HG03442 (cell line): ENCODE measurements around the gene DUOXA1.
"Not testable (repeated sequence)": the region's sequence is repeated elsewhere in the genome, so short reads cannot be mapped to it uniquely, and the experiment has no call there.

Experiments
- ATAC-seq: cut with Tn5 transposase; IDR thresholded peaks from one replicate; pipeline ENCODE4 v1.9.1; 2021; ENCODE audit warnings: mild to moderate bottlenecking, moderate library complexity; ENCODE audit not compliant: unreplicated experiment

The DUOXA1 gene

DNA sequence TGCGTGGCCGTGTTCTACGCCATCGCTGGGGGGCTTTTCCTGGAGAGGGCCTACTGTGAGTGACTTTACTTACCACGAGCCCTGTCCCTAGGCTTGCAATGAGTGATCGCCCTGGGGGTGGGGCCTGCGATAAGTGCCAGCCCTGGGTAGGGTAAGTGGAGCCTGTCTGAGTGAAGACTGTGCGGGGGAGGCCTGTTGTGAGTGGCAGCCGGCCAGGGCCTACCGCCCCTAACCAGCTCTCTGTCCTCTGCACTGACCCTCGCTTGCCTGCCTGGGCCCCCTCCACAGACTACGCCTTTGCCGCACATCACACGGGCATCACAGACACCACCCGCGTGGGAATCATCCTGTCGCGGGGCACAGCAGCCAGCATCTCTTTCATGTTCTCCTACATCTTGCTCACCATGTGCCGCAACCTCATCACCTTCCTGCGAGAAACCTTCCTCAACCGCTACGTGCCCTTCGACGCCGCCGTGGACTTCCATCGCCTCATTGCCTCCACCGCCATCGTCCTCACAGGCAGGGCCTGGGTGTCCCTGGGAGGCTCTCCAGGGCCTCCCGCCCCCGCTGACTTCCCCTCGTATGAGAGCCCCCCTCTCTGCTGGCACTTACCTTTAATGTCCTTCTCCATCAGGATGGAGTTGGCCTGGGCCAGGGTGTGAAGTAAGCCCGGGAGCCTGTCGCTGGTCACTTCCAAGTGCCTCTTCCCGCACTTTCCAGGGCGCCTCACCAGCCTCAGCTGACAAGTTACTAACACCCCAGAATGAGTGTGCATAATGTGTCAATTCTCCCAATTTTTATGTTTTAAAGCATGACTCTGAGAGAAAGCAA, 22.5 kb upstream of the DUOXA1 start:
- no peak for ATAC-seq

DNA sequence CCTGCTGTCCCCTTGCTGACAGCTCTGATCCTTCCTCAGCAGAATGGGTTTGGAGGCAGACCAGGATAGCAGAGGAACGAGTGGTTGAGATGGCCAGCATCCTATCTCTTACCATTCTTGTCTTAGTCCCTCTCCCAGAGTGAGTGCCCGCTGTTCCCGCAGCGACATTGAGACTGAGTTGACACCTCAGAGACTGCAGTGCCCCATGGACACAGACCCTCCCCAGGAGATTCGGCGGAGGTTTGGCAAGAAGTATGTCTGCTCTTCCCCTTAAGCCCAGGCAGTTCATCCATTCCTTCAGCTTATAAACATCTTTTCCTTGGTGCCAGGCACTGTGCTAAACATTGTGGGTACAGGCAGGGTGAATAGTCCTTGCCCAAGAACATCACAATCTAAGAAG, 21.3 kb upstream of the DUOXA1 start:
- no peak for ATAC-seq

- no peak for ATAC-seq
Measured at GRCh38 chr15:45150481-45150880, 20.8 kb upstream of the DUOXA1 start.

GRCh38 chr15:45149060-45149459, 19.4 kb upstream of the DUOXA1 start:
- ATAC-seq = no peak

DNA sequence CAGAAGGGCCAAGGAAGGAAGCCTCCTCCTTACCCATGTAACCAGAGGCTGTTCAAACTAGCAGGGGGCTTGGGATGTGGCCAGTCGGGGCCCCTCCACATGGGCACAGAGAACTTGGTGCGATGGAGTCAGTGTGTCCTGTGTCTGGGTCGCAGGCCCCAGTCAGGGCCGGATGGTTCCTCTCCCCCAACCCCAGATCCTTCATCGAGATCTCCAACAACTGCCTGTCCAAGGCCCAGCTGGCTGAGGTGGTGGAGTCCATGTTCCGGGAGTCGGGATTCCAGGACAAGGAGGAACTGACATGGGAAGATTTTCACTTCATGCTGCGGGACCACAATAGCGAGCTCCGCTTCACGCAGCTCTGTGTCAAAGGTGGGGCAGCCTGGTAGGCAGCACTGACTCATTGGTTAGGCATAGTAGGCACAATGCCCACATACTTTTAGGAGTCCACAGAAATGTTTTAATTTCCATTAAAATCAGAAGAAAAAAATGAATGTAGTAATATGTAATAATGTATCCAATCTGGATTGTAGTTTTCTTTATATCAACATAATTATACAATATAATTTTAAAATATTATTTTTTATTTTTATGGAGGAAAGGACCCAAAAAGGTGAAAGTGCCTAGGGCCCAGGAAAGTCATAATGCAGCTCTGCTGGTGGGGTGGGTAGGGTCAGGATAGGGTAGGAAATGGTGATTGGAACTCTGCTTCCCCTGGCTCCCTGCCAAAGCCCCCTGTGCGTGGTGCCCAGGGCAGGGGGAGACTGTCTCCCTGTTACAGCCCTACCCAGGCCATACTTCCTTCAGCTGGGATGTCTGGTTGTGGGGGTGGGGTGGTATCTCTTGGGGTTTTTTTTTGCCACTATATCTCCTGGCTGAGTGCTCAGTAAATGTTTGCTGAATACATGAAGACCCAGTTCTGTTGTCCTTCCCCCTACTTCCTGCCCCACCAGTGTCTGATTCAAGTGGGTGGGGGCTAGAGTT, 18.7 kb upstream of the DUOXA1 start:
- no peak for ATAC-seq

- no peak for ATAC-seq
Measured at GRCh38 chr15:45147606-45148005, 17.9 kb upstream of the DUOXA1 start.

DNA sequence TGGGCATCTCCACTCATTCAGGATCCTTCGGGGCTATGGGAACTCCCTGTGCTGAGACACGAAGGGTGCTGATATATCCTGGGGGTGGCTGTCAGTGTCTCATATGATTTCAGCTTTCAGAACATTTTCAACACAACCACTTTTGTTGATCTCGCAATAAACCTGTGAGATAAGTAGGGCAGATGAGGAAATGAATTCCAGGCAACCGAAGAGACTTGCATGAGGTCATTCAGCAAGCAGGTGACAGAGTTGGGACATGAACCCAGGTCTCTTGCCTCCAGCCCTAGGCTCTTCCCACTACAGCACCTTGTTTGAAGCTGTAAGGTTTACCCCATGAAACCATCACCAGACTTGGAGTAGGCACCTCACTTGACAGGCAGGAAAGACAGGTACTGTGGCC, 16.7 kb upstream of the DUOXA1 start:
- ATAC-seq = no peak

DNA sequence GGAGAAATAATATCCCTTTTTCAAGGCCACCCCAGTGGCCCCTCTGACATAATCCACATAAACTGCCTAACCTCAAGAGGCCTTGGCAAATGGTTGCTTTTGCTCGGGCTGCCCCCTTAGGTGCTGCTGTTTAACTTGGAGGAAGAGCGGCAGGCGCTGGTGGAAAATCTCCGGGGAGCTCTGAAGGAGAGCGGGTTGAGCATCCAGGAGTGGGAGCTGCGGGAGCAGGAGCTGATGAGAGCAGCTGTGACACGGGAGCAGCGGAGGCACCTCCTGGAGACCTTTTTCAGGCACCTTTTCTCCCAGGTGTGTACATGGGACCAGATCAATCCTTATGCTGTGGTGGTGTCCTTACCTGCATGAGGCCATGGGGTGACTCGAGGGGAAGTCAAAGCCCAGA, 15.1 kb upstream of the DUOXA1 start:
- no peak for ATAC-seq

GRCh38 chr15:45143946-45144345, 14.3 kb upstream of the DUOXA1 start:
- no peak for ATAC-seq

DNA sequence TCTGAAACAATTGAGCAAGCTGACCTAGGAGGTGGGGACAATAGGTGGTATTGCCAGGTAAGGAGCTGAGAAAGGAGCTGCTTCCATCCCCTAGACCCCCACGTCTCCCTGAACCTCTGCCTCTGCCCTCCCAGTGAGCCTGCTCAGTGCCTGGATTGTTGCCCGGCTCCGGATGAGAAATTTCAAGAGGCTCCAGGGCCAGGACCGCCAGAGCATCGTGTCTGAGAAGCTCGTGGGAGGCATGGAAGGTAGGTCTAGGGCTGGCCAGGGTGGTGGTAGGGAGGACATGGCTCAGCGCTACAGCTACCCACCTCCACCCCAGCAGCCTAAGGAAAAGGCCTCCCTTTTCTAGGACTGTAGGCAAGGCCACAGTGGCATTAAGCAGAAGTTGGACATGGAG, 13.4 kb upstream of the DUOXA1 start:
- no peak for ATAC-seq

DNA sequence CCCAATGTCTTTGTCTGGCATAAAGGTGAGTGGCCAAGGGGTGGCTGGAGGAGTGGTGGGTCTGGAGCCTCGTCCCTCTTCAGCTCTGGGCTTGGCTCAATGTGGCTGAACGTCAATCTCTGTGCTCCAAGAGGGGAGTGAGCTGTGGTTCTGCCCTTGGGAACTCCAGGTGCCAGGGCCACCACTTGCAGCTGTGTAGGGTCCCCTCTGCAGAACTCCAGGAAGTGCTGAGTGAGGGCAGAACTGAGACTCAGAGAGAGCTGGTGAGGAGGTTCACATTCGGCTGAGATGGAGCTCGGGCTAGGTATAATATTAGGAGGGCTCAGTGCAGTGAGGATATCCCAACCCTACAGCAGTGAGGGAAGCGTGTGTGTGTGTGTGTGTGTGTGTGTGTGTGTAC, 11.7 kb upstream of the DUOXA1 start:
- ATAC-seq = no peak

GRCh38 chr15:45140557-45141250, 11.0 kb upstream of the DUOXA1 start:
- no peak for ATAC-seq

DNA sequence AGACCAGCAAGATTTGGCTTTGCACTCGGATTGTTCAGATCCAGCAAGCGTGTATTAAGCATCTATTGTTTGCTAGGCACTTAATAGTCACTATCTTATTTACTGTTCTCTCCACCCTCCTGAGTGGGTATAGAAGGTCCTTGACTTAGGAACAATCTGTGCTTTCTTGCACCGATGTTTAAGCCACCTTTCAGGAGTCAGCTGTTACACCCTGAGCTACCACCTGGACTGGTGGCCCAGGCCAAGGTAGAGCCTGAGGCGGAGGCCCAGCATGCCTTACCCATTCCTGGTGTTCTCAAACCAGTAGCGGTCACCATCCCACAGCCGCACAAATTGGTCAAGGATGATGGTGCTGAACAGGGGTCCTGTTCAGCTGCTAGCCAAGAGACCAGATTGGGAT, 10.1 kb upstream of the DUOXA1 start:
- ATAC-seq = no peak

DNA sequence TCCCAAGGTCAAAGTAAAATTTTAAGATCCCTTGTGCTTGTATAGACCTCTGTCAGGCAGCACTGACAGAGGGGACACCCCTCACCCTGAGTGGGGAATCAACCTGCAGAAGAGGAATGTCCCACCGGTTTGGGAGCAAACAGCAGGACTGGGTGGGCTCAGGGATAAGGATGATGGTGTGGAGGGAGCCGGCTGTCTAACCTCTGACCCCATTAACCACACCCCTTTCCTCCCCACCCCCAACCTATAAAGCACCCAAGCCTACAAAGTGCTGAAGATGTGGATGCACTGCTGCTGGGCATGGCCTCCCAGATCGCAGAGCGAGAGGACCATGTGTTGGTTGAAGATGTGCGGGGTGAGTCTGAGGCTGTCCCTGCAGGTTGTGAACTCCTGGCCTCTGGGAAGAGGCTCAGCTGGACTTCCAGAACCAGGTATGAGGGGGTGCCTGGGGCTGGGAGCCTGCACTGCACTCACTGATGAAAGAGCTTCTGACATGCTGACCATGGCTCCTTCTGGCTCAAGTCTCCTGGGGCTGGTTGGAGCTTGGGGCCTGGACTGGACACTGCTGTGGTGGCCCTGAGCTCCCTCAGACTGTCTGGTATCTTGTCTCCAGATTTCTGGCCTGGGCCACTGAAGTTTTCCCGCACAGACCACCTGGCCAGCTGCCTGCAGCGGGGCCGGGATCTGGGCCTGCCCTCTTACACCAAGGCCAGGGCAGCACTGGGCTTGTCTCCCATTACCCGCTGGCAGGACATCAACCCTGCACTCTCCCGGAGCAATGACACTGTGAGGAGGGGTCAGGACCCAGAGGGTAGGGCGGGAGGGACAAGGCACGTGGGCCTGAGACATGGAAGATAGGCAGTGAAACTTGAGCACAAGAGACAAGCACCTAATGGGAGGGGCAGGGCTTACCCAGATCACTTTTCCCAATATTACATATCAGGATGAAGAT, 9.4 kb upstream of the DUOXA1 start:
- no peak for ATAC-seq

DNA sequence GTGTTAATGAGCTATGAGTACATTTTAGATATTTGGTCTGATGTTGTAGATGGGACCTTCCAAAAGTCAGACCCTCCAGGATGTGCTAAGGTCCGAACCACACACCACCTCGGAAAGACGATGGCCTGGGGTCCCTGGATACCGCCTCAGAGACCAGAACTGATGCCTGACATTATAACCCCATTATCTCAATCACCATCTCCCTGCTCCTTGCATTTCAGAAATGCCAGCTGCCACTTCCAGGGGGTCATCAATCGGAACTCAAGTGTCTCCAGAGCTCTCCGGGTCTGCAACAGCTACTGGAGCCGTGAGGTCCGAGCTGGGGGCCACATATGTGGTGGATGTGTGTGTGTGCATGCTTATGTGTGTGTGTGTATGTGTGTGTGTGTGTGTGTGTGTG, 8.0 kb upstream of the DUOXA1 start:
- ATAC-seq = no peak

- ATAC-seq = no peak
Measured at GRCh38 chr15:45136378-45136764, 6.7 kb upstream of the DUOXA1 start.

DNA sequence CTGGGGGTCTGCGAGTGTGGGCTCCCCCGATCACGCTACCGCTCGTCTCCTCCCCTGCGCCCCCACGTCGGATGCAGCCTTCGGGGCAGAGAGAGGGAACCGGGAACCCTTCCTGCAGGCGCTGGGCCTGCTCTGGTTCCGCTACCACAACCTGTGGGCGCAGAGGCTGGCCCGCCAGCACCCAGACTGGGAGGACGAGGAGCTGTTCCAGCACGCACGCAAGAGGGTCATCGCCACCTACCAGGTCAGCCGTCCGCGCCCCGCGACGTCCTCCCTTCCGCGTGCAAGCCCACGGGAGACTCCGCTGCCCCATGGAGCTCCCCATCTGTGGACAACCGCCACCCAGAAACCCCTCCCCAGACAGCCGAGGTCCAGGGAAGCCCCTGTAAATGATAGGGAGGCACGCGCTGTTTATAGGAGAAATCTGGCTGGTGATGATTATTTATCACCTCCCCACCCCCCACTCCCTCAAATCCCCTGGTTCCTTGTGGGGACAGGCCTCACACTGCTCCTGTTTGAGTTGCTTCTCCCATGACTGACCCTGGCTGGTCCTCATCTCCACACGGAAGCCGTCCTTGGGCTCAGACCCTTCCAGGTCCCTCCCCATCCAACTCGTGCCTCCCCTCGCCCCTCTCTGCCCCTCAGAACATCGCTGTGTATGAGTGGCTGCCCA, 6.2 kb upstream of the DUOXA1 start:
- ATAC-seq = not testable (repeated sequence)

DNA sequence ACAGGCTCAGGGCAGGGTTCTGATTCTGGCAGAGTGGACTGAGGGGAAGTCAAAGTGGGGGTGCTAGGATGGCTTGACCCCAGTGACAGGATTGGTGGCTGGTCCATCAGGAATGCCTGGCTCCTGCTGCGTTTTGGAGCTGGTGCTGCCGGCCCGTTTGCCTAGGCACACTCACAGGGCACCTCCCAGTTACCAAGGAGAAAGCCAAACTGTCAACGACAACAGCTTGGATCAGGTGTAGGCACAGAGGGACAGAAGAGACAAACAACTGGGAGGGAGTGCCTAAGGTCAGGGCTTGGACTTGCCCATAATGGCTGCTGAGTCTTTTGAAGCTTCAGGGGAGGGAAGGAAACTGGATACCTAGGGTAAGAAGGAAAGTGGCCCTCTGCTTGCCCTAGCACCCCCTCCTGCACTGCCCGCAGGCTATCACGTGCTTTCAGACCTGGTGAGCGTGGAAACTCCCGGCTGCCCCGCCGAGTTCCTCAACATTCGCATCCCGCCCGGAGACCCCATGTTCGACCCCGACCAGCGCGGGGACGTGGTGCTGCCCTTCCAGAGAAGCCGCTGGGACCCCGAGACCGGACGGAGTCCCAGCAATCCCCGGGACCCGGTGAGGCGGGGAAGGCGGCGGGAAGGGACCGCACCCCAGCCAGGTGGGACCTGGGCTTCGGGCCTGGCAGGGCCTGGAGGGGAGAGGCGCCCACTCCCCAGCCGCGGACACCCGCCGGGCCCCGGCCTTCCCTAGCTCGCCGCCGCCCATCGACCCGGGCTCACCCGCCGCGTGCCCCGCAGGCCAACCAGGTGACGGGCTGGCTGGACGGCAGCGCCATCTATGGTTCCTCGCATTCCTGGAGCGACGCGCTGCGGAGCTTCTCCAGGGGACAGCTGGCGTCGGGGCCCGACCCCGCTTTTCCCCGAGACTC, 5.3 kb upstream of the DUOXA1 start:
- ATAC-seq = peak; percentile 55

GRCh38 chr15:45134046-45134445, 4.4 kb upstream of the DUOXA1 start:
- no peak for ATAC-seq
